Activated naive CD4-positive, alpha-beta T cell treated with anti-CD3 and anti-CD28 coated beads, Interleukin-2, amount 50 U/mL, for 16 hours (primary cell): ENCODE data around the gene ARL8A.
"Not testable (repeated sequence)": the region's sequence is repeated elsewhere in the genome, so short reads cannot be mapped to it uniquely, and the experiment has no call there.

Experiments
- DNase-seq: peaks from one replicate; pipeline ENCODE4 v3.0.0-alpha.2; 2020

Gene ARL8A

DNA sequence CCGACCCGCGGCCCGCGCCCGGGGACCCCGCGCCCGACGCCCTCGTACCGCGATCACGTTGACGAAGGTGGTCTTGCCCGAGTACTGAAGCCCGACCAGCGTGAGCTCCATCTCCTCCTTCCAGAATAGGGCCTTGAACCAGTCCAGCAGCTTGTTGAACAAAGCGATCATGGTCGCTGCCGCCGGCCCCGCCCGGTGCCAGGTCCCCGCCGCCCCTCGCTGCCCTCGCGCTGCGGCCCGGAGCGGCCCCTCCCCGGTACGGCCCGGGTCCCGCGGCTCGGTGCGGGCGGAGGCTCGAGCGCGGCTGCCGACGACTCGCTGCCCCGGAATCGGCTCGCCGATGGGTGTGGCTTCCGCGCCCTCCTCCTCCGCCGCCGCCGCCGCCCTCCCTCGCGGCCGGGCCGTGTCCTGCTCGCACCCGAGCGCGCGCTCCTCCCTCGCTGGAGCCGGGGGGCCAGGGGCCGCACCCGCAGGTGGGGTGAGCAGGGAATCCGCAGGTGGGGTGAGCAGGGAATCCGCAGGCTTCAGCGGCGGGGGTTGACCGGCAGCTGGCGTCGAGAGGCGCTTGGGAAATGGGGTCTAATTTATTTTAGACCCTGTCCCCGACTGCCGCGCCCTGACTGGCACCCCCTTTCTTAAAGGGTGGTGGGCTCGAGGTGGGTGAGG lies at the start of gene ARL8A:
Gene ARL8A, minus strand, starts transcription at position 336 of the 666 bp plus-strand sequence. Its CDS starts 165 bp downstream, at position 171.
- DNase-seq = peak; percentile 75

DNA sequence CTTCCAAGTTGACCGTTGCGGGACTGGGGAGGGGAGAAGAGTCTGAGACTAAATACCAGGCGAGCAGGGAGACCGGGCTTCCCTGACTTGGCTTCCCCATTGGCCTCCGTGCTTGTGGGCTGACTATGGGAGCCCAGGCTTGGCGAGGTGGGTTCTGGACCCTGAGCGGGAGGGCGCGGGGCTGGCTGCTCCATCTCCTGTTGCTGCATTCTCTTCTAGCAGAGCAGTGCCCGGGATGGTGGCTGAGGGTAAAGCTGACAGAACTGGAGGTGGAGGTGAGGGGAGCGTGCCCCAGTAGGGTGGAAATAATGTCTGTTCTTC lies 49.8 kb upstream of the ARL8A start:
- no peak for DNase-seq

DNA sequence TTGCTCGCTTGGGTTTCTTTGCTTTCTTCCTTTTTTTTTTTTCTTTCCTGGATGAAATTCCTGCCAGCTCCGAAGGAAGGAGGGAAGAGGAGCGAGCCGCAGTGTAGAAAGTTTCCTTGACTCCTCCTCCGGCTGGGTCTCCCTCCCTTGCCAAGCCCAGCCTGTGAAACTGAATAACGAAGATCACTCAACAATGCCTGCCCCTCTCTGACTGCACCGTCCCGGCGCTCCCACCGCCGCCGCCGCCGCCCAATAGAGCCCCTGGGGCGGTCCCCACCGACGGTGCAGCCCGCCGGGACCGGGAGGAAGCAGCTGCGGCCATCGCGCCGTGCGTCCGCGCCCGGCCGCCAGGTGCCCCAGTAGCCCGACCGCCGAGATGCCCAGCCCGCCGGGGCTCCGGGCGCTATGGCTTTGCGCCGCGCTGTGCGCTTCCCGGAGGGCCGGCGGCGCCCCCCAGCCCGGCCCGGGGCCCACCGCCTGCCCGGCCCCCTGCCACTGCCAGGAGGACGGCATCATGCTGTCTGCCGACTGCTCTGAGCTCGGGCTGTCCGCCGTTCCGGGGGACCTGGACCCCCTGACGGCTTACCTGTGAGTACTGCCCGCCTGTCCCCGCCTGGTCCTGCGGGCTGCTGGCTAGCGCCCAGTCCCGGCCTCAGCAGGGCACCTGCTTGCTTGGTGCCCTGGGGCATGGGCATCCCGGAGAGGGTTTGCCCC lies 49.2 kb upstream of the ARL8A start, which contains the start of gene LGR6:
Gene LGR6, plus strand, starts transcription at position 186 of the 714 bp plus-strand sequence. Its CDS starts 191 bp downstream, at position 377.
- DNase-seq = no peak

DNA sequence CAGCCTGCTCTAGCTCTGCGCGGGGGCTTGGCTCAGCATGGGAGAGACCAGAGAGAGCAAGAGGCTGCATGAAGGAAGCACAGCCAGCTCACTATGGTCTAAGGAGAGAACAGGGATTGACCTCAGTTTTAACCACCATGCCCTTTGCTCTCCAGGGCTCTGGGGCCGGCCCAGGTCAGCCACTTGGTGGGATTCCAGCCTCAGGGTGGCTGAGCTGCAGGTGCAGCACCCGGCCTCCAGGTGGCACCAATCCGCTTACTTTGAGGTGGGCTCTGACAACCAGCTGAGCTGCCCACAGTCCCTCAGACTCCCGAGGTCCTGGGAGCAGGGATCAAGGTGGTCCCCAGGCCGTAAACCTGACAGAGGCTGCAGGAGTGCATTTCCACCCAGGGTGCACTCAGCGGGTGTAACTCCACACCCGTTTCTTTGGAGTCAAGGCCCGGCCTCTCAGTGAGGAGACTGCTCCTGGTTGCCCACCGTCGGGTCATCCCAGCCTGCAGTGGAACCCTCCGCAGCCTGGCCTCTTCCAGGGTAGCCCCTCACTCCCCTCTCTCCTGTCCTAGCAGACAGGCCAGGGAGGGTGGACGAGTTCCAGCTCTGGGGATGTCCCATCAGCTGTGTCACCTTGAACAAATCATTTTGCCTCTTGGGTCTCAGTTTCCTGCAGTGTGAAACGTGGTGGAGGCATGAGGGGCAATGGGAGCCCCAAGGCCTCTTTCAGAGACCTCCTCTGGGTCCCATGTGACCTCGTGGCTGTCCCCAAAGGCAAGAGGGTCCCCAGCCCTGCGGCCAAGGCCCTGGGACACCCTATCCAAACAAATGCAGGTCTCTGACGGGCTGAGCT lies 48.5 kb upstream of the ARL8A start:
- peak; percentile 54 for DNase-seq

DNA sequence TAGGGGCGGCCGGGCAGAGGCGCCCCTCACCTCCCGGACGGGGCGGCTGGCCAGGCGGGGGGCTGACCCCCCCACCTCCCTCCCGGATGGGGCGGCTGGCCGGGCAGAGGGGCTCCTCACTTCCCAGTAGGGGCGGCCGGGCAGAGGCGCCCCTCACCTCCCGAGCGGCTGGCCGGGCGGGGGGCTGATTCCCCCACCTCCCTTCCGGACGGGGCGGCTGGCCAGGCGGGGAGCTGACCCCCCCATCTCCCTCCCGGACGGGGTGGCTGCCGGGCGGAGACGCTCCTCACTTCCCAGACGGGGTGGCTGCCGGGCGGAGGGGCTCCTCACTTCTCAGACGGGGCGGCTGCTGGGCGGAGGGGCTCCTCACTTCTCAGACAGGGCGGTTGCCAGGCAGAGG lies 46.9 kb upstream of the ARL8A start:
- not testable (repeated sequence) for DNase-seq

DNA sequence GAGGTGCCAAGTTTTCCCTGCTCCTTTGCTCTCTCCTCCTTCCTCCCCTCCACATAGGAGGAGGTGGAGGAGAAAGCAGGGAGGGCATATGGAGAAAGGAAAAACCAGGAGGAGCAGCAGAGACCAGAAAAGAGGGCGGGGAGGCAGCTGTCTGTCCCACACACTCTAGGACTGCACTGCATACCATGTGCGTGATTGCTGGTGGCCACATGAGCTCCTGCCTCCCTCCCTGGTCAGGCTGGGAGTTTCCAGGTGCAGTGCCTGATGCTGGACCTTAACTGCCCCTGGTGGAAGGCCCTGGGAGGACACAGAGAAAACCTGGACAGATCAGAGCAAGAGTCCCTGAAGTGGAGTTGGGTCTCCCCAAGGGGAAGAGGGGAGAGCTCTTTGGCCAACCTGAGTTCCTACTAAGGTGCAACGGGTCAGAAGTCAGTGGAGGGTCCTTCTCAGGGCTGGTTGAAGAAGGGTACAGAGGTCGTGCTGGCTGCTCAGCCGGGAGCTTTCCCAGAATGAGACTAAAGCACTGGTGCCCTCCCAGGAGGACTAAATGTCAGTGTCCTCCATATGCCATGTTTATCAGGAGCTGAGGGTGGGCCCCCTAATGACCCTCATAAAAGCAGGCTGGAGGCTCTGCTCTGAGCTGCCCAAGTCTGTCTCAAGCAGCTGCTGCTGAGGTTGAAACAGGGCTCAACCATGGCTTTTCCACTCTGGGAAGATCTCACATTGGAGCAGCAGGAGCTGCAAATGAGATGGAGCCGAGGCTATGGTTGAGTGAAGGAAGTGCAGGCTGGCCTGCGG lies 45.6 kb upstream of the ARL8A start:
- no peak for DNase-seq

DNA sequence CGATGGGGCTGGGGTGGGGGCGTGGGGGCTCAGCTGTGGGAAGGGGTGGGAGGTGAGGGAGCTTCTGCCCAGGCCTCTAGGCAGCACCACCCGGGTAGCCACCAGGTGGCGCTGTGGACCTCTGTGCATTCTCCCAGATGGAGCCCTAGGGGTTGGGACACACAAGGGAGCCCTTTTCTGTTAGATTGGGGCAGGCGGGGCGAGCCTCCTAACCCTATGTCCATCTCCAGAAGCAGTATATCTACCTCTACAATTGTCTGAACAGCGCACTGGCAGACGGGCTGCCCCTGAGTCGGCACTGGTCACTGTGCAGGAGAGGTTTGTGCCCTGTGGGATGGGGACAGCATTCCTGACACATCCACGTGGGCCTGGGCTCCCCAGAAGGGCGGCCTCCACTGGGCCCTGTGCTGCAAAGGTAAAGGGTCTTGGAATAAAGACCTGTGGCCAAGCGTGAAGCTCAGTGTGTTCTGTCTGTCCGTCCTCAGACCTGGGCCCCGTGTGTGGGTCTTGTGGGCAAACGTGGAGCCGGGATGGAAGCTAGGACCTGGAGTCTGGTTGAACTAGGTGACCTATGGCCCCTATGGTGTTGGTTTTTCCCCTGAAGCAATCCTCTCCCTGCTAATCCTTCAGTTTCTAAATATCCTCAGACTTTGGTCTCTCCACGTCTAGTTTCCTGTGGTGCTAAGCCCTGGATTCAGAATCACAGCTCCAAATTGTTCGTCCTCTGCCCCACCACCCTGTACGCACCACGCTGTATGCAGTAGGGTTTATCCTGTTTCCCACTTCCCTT lies 44.7 kb upstream of the ARL8A start:
- peak; percentile 79 for DNase-seq

DNA sequence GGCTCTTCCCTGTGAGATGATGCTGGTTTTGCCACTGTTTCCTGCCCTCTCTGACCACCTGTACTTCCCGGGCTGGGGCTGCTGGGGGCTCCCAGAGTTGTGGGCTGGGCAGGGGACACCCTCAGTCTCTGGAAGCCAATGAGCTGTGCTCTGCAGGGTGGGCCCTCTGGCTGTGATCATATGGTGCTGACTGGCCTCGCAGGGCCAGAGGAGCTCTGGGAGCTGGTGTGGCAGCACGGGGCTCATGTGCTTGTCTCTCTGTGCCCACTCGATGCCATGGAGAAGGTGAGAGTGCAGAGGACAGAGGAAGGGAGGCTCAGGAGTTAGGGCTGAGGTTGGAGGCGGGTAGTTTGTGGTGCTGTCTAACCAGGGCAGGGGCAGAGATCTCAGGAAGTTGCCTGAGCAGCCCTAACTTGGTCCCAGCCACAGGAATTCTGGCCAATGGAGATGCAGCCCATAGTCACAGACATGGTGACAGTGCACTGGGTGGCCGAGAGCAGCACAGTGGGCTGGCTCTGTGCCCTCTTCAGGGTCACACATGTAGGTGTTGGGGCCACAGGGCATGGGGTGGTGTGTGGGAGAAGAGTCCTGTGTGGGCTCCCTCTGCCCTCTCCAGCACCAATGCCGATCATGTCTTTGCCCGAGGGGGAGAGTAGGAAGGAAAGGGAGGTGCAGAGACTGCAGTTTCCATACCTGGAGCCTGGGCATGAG lies 43.3 kb upstream of the ARL8A start:
- no peak for DNase-seq

DNA sequence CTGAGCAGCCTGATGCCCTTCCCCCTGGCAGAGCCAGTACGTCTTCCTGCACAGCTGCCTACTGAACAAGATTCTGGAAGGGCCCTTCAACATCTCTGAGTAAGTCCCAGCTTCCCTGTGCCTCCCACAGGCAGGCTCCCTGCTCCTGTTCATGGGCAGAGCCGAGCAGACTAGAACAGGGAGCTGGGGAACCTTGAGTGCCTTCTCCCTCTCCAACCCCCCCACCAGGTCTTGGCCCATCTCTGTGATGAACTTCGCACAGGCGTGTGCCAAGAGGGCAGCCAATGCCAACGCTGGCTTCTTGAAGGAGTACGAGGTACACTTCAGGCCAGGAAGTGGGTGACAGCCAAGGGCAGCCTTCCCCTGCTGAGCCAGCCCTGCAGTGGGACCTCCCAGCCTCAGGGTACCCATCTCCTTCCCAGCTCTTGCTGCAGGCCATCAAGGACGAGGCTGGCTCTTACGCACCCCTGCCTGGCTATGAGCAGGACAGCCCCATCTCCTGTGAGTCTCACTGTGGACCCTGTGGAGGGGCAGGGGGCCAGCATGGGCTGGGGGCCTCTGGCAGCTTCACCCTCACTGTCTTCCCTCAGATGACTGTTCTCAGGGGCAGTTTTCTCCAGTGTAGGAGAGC lies 42.6 kb upstream of the ARL8A start:
- DNase-seq = no peak

DNA sequence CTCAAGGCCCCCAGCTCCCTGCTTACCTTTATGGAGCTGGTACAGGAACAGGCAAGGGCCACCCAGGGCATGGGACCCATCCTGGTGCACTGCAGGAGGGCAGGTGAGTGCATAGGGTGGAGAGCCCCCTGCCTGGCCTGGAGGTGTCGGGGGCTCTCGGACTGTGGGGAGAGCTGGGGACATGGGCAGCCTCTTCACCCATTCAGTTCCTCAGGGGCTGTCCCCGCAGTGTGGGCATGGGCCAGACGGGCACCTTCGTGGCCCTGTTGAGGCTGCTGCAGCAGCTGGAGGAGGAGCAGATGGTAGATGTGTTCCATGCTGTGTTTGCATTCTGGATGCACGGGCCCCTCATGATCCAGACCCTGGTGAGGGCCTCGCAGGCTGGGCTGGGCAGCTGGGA lies 41.8 kb upstream of the ARL8A start:
- no peak for DNase-seq

DNA sequence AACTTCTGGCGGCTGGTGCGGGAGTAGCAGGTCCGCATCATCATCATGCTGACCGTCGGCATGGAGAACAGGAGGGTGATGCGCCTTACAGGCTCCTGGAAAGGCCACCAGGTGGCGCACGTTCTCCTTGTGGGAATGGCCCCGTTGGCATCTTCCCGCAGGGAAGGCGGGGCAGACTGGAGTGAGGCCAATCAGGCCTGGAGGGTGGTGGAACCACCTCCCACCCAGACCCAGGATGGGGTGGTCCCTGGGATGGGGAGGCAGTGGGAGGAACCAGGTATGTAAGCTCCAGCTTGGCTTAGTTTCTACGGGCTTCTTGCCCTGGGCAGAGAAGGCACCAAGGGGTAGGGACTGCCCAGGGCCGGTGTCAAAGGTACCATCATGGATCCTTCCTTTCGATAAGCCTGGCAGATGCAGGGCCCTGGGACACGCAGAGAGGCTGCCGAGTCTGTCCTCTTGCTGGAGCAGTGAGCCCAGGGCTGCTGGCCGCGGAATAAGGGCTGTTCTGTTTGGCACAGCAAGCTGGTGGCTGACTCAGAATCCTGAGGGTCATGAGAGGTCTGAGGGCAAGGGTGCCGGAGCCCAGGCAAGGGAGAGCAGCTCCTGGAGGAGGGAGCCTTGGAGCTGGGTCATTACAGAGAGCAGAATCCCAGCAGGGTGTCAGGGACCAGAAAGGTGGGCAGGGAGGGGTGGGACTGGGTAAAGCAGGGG lies 40.4 kb upstream of the ARL8A start:
- peak; percentile 68 for DNase-seq

DNA sequence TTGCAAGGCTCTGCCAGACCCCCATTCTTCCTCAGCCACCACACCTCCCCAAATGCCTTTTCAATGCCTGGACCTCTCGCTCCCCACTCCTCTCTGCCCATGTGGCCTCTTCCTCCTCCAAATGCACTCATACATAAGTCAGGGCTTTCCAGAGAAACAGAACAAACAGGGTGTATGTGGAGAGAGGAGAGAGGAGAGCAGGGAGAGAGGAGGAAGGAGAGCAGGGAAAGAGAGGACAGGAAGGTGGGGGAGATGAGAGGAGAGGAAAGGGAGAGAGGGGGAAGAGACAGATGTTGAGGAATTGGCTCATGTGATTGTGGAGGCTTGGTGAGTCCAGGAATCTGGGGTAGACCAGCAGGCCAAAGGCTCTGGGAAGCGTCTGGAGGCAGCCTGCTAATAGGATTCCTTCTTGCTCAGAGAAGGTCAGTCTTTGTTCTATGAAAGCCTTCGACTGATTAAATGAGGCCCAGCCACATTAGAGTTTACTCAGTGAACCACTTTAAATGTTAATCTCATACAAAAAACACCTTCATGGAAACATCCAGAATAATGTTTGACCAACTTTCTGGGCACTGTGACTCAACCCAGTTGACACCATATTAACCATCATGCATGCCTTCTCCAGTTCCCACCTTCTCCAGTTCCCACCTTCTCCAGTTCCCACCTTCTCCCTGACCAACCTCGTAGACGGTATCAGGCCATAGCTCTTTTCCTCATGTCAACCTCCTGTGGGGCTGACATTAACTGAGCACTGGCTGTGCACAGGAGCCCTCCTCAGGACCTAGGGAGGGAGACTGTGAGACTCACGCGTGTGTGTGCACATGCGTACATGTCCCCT lies 37.7 kb upstream of the ARL8A start:
- DNase-seq = no peak

DNA sequence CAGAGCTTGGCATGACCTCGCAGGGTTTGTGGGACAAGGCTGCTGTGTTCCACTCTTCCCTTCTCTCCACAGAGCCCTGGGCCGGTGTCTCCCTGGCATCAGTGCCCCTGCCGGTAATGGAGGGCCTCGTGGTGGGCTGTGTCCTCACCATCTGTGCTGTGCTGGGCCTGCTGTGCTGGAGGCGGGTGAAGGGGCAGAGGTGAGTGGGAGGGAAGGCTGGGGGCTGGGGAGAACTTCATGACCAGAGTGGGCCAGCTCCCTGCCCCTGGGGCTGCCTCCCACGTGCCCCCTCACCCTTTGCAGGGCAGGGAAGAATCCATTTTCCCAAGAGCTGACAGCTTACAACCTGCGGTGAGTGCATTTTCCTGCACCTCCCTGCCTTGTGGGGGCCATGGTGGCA lies 37.0 kb upstream of the ARL8A start:
- no peak for DNase-seq

DNA sequence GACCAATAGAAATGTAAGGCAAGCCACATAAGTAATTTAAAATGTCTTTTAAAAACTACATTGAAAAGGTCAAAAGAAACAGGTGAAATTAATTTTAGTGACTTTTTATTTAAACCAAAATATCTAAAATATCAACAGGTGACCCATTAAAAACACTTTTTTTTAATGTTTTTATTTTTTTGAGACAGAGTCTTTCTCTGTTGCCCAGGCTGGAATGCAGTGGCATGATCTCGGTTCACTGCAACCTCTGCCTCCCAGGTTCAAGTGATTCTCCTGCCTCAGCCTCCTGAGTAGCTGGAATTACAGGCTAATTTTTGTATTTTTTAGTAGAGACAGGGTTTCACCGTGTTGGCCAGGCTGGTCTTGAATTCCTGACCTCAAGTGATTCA lies 36.2 kb upstream of the ARL8A start:
- DNase-seq = not testable (repeated sequence)

DNA sequence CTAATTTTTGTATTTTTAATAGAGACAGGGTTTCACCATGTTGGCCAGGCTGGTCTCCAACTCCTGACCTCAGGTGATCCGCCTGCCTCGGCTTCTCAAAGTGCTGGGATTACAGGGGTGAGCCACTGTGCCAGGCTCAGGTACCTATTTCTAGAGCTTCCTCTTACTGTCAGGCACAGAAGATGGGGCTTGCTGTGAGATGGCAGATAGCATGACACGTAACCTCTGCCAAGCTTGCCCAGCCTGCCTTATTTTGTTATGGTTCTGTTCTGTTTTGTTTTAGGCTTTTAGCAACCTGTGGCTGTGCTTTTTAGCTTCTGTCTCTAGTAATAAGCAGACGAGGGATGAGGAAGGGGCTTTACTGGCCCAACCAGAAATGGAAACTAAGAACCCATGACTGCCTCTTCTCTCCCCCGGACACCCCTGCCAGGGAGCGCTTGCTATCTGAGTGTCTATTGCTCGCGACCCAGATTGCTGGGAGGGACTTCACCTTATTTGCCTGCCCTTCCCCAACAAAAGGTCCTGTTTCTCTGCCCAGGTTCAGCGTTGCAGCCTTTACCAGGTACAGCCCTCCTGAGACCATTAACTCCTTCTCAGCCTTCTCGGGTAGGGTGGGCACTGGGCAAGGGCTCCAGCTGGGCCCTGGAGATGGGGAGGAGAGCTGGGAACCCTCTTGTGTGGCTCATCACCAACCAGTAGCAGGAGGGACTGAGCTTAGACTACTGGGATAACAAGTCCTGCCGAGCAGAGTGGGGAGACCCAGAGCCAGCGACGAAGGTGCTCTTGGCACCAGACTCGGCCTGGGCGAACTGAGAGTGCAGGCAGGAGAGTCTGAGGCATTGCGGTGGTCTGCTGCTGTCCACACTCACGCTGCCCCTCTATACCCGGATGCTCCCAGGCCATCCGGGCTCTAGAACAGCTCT lies 35.6 kb upstream of the ARL8A start:
- DNase-seq = no peak

DNA sequence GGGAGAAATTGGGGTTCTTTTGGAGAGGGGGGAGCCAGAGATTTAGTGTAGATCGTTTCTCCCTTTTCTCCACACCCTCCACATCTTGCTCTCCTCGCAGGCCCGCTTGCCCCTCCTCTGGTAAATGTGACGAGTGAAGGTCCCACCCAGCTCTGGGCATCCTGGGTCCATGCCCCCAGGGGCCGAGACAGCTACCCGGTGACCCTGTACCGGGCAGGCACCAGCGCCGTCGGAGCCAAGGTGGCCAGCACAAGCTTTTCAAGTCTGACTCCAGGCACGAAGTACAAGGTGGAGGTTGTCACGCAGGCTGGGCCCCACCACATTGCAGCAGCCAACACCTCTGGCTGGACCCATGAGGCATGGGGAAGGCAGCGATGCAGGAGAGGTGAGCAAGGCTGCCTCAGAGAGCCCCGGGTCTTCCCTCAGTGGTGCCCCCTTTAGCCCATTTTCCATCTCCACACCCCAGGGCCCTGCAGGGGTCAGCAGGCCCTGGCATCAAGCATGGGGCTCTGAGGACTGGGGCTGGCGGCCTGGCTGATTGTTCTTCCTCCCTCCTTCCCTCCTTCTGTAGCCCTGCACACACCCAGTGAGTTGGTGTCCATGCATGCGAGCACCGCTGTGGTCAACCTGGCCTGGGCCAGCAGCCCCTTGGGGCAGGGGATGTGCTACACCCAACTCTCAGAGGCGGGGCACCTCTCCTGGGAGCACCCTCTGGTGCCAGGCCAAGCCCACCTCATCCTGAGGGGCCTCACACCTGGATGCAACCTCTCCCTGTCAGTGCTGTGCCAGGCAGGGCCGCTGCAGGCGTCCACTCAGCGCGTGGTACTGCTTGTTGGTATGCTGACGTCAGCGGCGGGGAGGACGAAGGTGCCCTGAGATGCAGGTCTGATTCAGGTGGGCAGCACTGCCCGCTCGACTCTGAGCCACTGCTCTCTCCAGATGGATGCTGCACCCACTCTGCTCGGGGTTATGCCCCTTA lies 32.7 kb upstream of the ARL8A start:
- no peak for DNase-seq

DNA sequence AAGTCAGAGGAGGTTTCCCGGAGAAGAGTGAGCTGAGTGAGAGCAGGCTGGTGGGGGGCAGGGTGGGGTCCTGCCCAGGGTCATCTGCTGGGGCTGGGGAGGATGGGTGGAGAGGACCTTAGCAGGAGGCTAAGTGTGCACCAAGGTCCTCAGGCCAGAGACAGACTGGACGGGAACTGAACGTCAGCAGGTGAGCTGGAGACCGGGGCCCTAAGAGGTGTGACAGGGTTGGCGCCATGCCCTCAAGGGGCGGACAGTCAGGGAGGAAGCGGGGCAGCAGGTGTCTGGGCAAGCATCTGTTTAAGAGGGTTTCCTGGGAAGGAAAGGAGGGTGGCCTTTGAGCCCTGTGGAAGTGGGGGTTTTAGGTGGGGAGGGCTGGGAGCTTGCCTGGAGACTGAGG lies 29.5 kb upstream of the ARL8A start:
- no peak for DNase-seq
